Uterus (tissue), 4 donors: ENCODE results near the gene ATP6V0A4. TPM values are rescaled to one million over a fixed set of nuclear protein-coding genes. Genes with fewer than 3 reads are reported as not detected.
A peak's percentile ranks its signal among the peaks of the same experiment; 100 is the strongest.

Experiments used
- DNase-seq, 2 donors: peaks; one replicate each; pipeline ENCODE4 v3.0.0-alpha.2; 2019 to 2020
- H3K27ac ChIP-seq, 2 donors: fragments of 200-600 bp; sonication (generic); 1 replicate in 1 of 2; 2 replicates in 1 of 2; pipeline ENCODE4 v1.5.1; 2016 to 2018
- H3K27me3 ChIP-seq, 2 donors: fragments of 200-600 bp; sonication (generic); one replicate each; pipeline ENCODE4 v1.5.1; 2018 to 2019; ENCODE audit warnings: control low read depth in 1 of 2
- H3K36me3 ChIP-seq, 2 donors: fragments of 200-600 bp; sonication (generic); one replicate each; pipeline ENCODE4 v1.5.1; 2019; ENCODE audit warnings: control low read depth in 1 of 2
- H3K4me1 ChIP-seq, 2 donors: fragments of 200-600 bp; sonication (generic); one replicate each; pipeline ENCODE4 v1.5.1; 2018 to 2019; ENCODE audit warnings: control low read depth in 1 of 2
- H3K4me3 ChIP-seq, 2 donors: fragments of 200-600 bp; sonication (generic); 1 replicate in 1 of 2; 2 replicates in 1 of 2; pipeline ENCODE4 v1.5.1; 2018 to 2019; ENCODE audit warnings: mild to moderate bottlenecking in 1 of 2
- H3K9me3 ChIP-seq, 2 donors: fragments of 200-600 bp; sonication (generic); one replicate each; pipeline ENCODE4 v1.5.1; 2019; ENCODE audit warnings: control low read depth in 1 of 2
- POLR2A ChIP-seq, 2 donors: fragments of 450-650 bp; IDR thresholded peaks; one replicate each; pipeline ENCODE4 v1.6.1; 2016; ENCODE audit warnings: antibody characterized with exemption in 2 of 2, mild to moderate bottlenecking in 1 of 2, moderate library complexity in 1 of 2
- intact Hi-C: fragments of 100-400 bp; cut with DNase I; formaldehyde crosslinking; loops from one replicate; pipeline ENCODE4 v1.15.1; 2023; ENCODE audit warnings: low total_unique reads
- total RNA-seq, 4 donors: library from RNA; depleted of rRNA in 3 of 4; stranded (reverse); fragments of >200 nt in 3 of 4; gene quantifications; one replicate each; pipeline versions ENCODE4 v1.1.0 to v1.2.4, GENCODE V29; 2014 to 2023
- TF ChIP-seq, protein P1 (sequence below), 4 experiments: fragments of 200-600 bp in 2 of 4; fragments of 450-650 bp in 2 of 4; sonication (generic) in 2 of 4; IDR thresholded peaks; one replicate each; pipeline ENCODE4 v1.5.1; 2016 to 2019; ENCODE audit warnings: antibody characterized with exemption in 4 of 4, mild to moderate bottlenecking in 2 of 4, moderate library complexity in 1 of 4
- donor health status: DM: yes; HTN: yes; CAD: no.

ATP6V0A4 gene
- total RNA-seq, 4 donors from 2014 or later: not detected

DNA sequence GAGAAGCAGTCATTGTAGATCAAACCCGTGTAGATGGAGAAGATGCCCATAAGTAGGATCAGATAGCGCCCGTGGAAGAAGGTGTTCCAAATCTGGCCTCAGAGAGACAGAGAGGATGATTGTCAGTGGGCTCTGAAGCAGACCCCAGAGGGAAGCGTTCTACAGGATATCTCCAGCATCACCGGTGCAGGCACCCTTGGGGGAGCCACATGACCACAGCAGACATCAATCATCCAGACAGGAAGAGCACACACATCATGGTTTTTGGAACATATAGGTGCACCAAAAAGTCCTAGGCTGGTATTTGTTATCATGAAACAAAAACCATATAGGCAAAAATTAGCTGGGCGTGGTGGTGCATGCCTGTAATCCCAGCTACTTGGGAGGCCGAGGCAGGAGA is 52.8 kb downstream of the ATP6V0A4 start:
- Histone ChIP-seq H3K27ac (no peak overlapping the region), H3K4me3 (no peak overlapping the region), H3K9me3 (no peaks in the 10 kb centered on the region), H3K4me1 (no peaks in the 10 kb centered on the region), H3K36me3 (no peaks in the 10 kb centered on the region), H3K27me3 (no peaks in the 10 kb centered on the region)
- intact Hi-C loops: no loop called here
- DNase-seq: no peak
- TF ChIP-seq POLR2A (IDR thresholded peaks at IDR 0.05): no peak
- TF ChIP-seq, protein P1, sequence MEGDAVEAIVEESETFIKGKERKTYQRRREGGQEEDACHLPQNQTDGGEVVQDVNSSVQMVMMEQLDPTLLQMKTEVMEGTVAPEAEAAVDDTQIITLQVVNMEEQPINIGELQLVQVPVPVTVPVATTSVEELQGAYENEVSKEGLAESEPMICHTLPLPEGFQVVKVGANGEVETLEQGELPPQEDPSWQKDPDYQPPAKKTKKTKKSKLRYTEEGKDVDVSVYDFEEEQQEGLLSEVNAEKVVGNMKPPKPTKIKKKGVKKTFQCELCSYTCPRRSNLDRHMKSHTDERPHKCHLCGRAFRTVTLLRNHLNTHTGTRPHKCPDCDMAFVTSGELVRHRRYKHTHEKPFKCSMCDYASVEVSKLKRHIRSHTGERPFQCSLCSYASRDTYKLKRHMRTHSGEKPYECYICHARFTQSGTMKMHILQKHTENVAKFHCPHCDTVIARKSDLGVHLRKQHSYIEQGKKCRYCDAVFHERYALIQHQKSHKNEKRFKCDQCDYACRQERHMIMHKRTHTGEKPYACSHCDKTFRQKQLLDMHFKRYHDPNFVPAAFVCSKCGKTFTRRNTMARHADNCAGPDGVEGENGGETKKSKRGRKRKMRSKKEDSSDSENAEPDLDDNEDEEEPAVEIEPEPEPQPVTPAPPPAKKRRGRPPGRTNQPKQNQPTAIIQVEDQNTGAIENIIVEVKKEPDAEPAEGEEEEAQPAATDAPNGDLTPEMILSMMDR (IDR thresholded peaks at IDR 0.05): no peak

- no peaks in the 10 kb centered on the region for H3K4me1 ChIP-seq
- DNase-seq: no peak
- no peaks in the 10 kb centered on the region for H3K27me3 ChIP-seq
- H3K9me3 ChIP-seq: no peaks in the 10 kb centered on the region
- intact Hi-C loops: no loop called here
- no peak overlapping the region for H3K27ac ChIP-seq
- no peaks in the 10 kb centered on the region for H3K36me3 ChIP-seq
- no peak overlapping the region for H3K4me3 ChIP-seq
- no peak for TF ChIP-seq POLR2A (IDR thresholded peaks at IDR 0.05)
- TF ChIP-seq, protein P1 (IDR thresholded peaks at IDR 0.05): no peak
These were observed 56.6 kb downstream of the ATP6V0A4 start for GRCh38 chr7:138741453-138741735.

DNA sequence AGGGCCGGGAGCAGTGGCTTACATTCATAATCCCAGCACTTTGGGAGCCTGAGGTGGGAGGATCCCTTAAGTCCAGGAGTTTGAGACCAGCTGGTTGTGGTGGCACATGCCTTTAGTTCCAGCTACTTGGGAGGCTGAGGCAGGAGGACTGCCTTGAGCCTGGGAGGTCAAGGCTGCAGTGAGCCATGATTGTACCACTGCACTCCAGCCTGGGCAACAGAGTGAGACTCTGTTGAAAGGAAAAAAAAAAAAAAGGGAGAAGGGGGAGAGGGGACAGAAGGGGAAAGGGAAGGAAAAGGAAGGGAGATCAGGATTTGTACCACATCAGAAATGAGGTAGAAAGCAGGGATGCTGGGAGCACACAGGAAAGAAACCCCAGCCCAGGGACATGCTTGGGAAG is 58.1 kb downstream of the ATP6V0A4 start:
- Histone ChIP-seq H3K4me1 (no peaks in the 10 kb centered on the region), H3K9me3 (no peaks in the 10 kb centered on the region), H3K4me3 (no peak overlapping the region), H3K27me3 (no peaks in the 10 kb centered on the region), H3K36me3 (no peaks in the 10 kb centered on the region), H3K27ac (no peak overlapping the region)
- no peak for TF ChIP-seq POLR2A (IDR thresholded peaks at IDR 0.05)
- TF ChIP-seq, protein P1 (IDR thresholded peaks at IDR 0.05): no peak
- DNase-seq: no peak
- intact Hi-C loops: no loop called here

DNA sequence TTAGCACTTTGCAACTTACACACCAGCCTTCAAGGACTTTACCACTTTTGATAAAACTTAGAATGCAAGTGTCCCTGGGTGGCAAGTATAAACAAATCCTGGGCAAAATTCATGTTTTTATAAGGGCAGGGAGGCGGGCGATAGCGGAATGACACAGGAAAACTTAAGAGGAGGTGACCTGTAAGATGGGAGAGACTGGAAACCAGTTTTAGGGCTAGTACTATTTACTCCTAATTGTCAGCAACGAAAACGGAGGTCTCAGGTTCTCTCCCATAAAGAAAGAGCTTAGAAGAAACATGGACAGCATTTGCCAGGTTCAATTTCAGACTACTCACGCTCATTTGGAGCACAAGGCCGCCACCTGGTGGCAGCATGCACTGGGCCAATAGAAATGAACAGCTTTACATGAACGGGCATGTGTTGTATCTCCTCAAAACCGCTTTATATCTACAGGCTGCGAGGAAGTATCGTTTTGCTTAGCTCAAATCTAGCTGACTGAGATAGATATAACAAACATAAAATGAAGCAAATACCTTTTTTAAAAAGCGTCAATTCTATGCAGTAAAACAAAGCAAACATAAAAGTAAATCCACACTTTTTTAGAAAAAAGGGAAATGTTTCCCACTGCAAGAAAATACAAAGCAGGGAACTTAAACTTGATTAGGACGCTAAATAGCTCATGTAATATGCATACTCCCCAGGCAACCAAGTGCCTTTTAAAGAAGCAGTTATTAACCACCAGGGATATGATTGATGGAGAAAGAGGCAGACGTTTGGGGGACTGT is 59.3 kb downstream of the ATP6V0A4 start:
- intact Hi-C loops: no loop called here
- Histone ChIP-seq H3K36me3 (no peaks in the 10 kb centered on the region), H3K4me3 (no peak overlapping the region), H3K27me3 (no peaks in the 10 kb centered on the region), H3K27ac (no peak overlapping the region), H3K4me1 (no peaks in the 10 kb centered on the region), H3K9me3 (no peaks in the 10 kb centered on the region)
- no peak for TF ChIP-seq POLR2A (IDR thresholded peaks at IDR 0.05)
- TF ChIP-seq, protein P1 (IDR thresholded peaks at IDR 0.05): peak; percentile 31 to 68 (median 60)
- peak; percentile 36 to 42 for DNase-seq

DNA sequence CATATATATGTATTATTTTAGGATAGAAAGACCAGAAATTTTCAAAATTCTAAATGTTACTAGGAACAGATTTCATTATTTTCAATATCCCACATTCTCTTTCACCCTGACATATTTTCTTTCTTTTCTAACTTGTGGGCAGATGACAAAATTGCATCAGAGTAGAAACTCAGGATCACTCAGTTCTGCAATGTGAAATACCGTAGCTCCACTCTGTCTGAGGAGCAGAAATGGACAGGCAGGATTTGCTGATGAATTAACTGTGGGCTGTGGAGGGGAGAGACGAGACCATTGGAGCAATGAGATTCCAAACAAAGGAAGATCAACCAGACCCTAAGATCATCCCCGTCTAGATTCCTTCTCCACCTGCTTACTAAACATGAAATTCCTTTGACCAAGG is 59.9 kb downstream of the ATP6V0A4 start:
- intact Hi-C loops: no loop called here

More for the DNA sequence above, 59.9 kb downstream of the ATP6V0A4 start:
- H3K4me1 ChIP-seq: no peaks in the 10 kb centered on the region
- TF ChIP-seq, protein P1 (IDR thresholded peaks at IDR 0.05): no peak
- TF ChIP-seq POLR2A (IDR thresholded peaks at IDR 0.05): no peak
- no peaks in the 10 kb centered on the region for H3K36me3 ChIP-seq
- H3K9me3 ChIP-seq: no peaks in the 10 kb centered on the region
- no peak overlapping the region for H3K4me3 ChIP-seq
- H3K27ac ChIP-seq: no peak overlapping the region
- no peak for DNase-seq
- no peaks in the 10 kb centered on the region for H3K27me3 ChIP-seq
